HG02798 (cell line): ENCODE measurements around the gene TM9SF1.

Experiments
- ATAC-seq: cut with Tn5 transposase; IDR thresholded peaks from one replicate; pipeline ENCODE4 v1.9.1; 2021; ENCODE audit warnings: mild to moderate bottlenecking; ENCODE audit not compliant: unreplicated experiment, poor library complexity

The TM9SF1 gene

GRCh38 chr14:24181371-24182077 lies 13.7 kb downstream of the TM9SF1 start:
- no peak for ATAC-seq

GRCh38 chr14:24179961-24180796 lies 15.1 kb downstream of the TM9SF1 start:
- no peak for ATAC-seq

GRCh38 chr14:24179294-24179960 lies 15.8 kb downstream of the TM9SF1 start:
- no peak for ATAC-seq

GRCh38 chr14:24178399-24179178 lies 16.7 kb downstream of the TM9SF1 start:
- no peak for ATAC-seq

GRCh38 chr14:24177891-24178290 lies 17.4 kb downstream of the TM9SF1 start:
- ATAC-seq = no peak

- no peak for ATAC-seq
Measured at GRCh38 chr14:24177041-24177825, 18.0 kb downstream of the TM9SF1 start.

GRCh38 chr14:24176599-24176998 lies 18.6 kb downstream of the TM9SF1 start:
- no peak for ATAC-seq

GRCh38 chr14:24172871-24173281 lies 22.4 kb downstream of the TM9SF1 start:
- no peak for ATAC-seq

- ATAC-seq = no peak
Measured at GRCh38 chr14:24172261-24172860, 22.9 kb downstream of the TM9SF1 start.

GRCh38 chr14:24171422-24172260 lies 23.6 kb downstream of the TM9SF1 start, which contains the start of gene REC8:
REC8 (plus strand) TSS chr14:24172080; CDS start chr14:24172553, 473 bp downstream.
- ATAC-seq = peak; percentile 76

- no peak for ATAC-seq
Measured at GRCh38 chr14:24167469-24168114, 27.6 kb downstream of the TM9SF1 start.

- ATAC-seq = no peak
Measured at GRCh38 chr14:24165785-24166184, 29.5 kb downstream of the TM9SF1 start.

GRCh38 chr14:24164518-24164991 lies 30.7 kb downstream of the TM9SF1 start:
- no peak for ATAC-seq

GRCh38 chr14:24162093-24162492 lies 33.1 kb downstream of the TM9SF1 start:
- no peak for ATAC-seq

- peak; percentile 87 for ATAC-seq
Measured at GRCh38 chr14:24160850-24161804, 34.1 kb downstream of the TM9SF1 start, which contains the start of gene IRF9. IRF9 (plus strand) TSS chr14:24161265; CDS start chr14:24162145, 880 bp downstream.

GRCh38 chr14:24160499-24160849 lies 34.8 kb downstream of the TM9SF1 start:
- no peak for ATAC-seq
